Right cardiac atrium (tissue), 5 donors: Measurements from ENCODE around the gene DSG3. TPM values are rescaled to one million over a fixed set of nuclear protein-coding genes. Genes with fewer than 3 reads are reported as not detected.

Source experiments
- ATAC-seq, 2 donors: fragments of 200-7000 bp; cut with Tn5 transposase; one replicate each; pipeline versions ENCODE4 v1.8.0 to v1.9.1; 2020; ENCODE audit warnings: moderate library complexity in 2 of 2, mild to moderate bottlenecking in 1 of 2
- DNase-seq, 3 donors: peaks; one replicate each; pipeline ENCODE4 v3.0.0-alpha.2; 2020
- H3K27ac ChIP-seq: one replicate; pipeline ENCODE4 v1.5.1; 2013; ENCODE audit warnings: mild to moderate bottlenecking, low read length, control low read depth, moderate library complexity
- H3K27me3 ChIP-seq: one replicate; pipeline ENCODE4 v1.6.1; 2013; ENCODE audit not compliant: control insufficient read depth, insufficient read depth
- H3K4me1 ChIP-seq: one replicate; pipeline ENCODE4 v1.6.1; 2013; ENCODE audit warnings: low read length; ENCODE audit not compliant: control insufficient read depth, insufficient read depth
- H3K4me3 ChIP-seq: one replicate; pipeline ENCODE4 v1.5.1; 2013; ENCODE audit warnings: low read length, control low read depth
- H3K9me3 ChIP-seq: one replicate; pipeline ENCODE4 v1.6.1; 2013; ENCODE audit warnings: low read length; ENCODE audit not compliant: control insufficient read depth
- WGBS: extraction: QIAGEN DNeasy Blood & Tissue Kit; methylation state at CpG from one replicate; pipeline ENCODE4 v1.1.7; 2013; 5-methylcytosine and 5-hydroxymethylcytosine counted together
- intact Hi-C, 4 donors: fragments of 100-400 bp; cut with DNase I; formaldehyde crosslinking; loops; one replicate each; pipeline versions ENCODE4 v1.11.0 to v1.14.0; 2022 to 2023
- polyA plus RNA-seq: library from polyadenylated mRNA; stranded (reverse); fragments of 200-250 nt; gene quantifications from one replicate; pipeline ENCODE4 v1.2.3, GENCODE V29; 2013
- total RNA-seq, 4 donors: library from RNA; stranded (reverse); fragmentation: NEBNext Ultra II Directional; extraction: Animal tissue kit (Norgen Biotek cat#: 25700); gene quantifications; one replicate each; pipeline ENCODE4 v1.2.1, GENCODE V29; 2021
- donor health status: healthy with polysubstance abuse.
- donor health status: DM: no; HTN: yes; CAD: no.
- donor health status: DM: no; HTN: no; CAD: no.
- donor health status: DM: no; HTN: yes; CAD: no; lungs with severe emphysema.
- donor health status: DM: yes; HTN: yes; CAD: no.

The DSG3 gene
- total and polyA plus RNA-seq, 5 donors: not detected

- no peak overlapping the region for H3K4me3 ChIP-seq
- 95% methylated on average over 3 of the region's 3 CpGs for WGBS
Observed at GRCh38 chr18:31516437-31516836, 68.9 kb downstream of the DSG3 start.

GRCh38 chr18:31526374-31526773 lies 78.8 kb downstream of the DSG3 start:
- 92% methylated on average over 7 of the region's 7 CpGs for WGBS
- intact Hi-C loops: no loop called here
- Histone ChIP-seq H3K9me3 (no peaks in the 10 kb centered on the region), H3K27me3 (no peaks in the 10 kb centered on the region), H3K4me3 (no peak overlapping the region), H3K27ac (no peak overlapping the region), H3K4me1 (no peaks in the 10 kb centered on the region)
- DNase-seq (no peak), ATAC-seq (no peak)

More at GRCh38 chr18:31516437-31516836, 68.9 kb downstream of the DSG3 start:
- DNase-seq (no peak), ATAC-seq (no peak)
- H3K27me3 ChIP-seq: no peaks in the 10 kb centered on the region
- intact Hi-C loops: loop anchor here in 1 of 4 donors (10.0 kb wide), 1 partner anchor 422 kb away; no protein-coding TSS in a partner anchor
- H3K27ac ChIP-seq: no peak overlapping the region
- no peaks in the 10 kb centered on the region for H3K9me3 ChIP-seq
- no peaks in the 10 kb centered on the region for H3K4me1 ChIP-seq

Other genes starting within 250 kb of the DSG3 start
- gene DSG1, start 129.6 kb upstream of the DSG3 start, total RNA-seq: 1 to 10 TPM in 3 of 4 donors, under 1 TPM in 1; 0.89 to 4.3 (median 2.3) TPM
- gene DSG1, start 129.6 kb upstream of the DSG3 start, polyA plus RNA-seq: 0.34 TPM
- gene DSG4, start 71.0 kb upstream of the DSG3 start, total RNA-seq: not detected
- not detected for gene DSG4, start 71.0 kb upstream of the DSG3 start, polyA plus RNA-seq
- gene DSG2, start 50.4 kb downstream of the DSG3 start, total RNA-seq: 10 to 100 TPM; 73.7 to 77.6 (median 75.2) TPM
- gene DSG2, start 50.4 kb downstream of the DSG3 start, polyA plus RNA-seq: 24.8 TPM
- gene TTR, start 144.1 kb downstream of the DSG3 start, total RNA-seq: under 1 TPM in 1 of 4 donors, not detected in 3; 0.79 TPM
- gene TTR, start 144.1 kb downstream of the DSG3 start, polyA plus RNA-seq: 0.11 TPM
- gene B4GALT6, start 236.8 kb downstream of the DSG3 start, total RNA-seq: 10 to 100 TPM in 3 of 4 donors, 1 to 10 TPM in 1; 7.2 to 12.9 (median 11.0) TPM
- 4.1 TPM for gene B4GALT6, start 236.8 kb downstream of the DSG3 start, polyA plus RNA-seq